GM12801 (cell line): Measurements from ENCODE around the gene PKNOX2.

Source experiments
- TF ChIP-seq, protein P1 (sequence below): IDR thresholded peaks from one replicate; pipeline ENCODE4 v1.5.1; 2011; ENCODE audit warnings: control low read depth; ENCODE audit not compliant: insufficient read length; ENCODE audit errors: extremely low read depth

Gene PKNOX2

DNA sequence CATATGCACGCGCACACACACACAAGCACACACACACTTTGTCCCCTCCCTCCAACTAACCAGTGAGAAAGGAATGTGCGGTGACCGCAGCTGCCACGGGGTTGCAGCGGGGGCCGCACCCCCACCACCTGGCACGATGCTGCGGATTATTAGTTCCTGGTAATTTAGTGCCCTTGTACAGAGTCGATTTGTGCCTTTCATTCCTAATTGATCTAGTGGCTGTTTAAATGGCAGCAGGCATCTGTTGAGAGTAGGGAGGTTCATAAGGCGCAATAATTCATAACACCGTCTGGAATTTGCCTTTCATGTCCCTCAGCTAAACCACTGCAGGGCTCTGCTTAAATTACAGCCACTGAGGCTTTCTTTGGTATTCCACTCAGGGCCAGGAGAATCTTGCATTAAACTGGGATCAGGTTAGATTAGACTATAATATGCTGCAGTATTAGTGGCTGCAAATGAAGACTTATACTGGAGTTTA lies 217.8 kb downstream of the PKNOX2 start:
- TF ChIP-seq, protein P1, sequence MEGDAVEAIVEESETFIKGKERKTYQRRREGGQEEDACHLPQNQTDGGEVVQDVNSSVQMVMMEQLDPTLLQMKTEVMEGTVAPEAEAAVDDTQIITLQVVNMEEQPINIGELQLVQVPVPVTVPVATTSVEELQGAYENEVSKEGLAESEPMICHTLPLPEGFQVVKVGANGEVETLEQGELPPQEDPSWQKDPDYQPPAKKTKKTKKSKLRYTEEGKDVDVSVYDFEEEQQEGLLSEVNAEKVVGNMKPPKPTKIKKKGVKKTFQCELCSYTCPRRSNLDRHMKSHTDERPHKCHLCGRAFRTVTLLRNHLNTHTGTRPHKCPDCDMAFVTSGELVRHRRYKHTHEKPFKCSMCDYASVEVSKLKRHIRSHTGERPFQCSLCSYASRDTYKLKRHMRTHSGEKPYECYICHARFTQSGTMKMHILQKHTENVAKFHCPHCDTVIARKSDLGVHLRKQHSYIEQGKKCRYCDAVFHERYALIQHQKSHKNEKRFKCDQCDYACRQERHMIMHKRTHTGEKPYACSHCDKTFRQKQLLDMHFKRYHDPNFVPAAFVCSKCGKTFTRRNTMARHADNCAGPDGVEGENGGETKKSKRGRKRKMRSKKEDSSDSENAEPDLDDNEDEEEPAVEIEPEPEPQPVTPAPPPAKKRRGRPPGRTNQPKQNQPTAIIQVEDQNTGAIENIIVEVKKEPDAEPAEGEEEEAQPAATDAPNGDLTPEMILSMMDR, result no peak

DNA sequence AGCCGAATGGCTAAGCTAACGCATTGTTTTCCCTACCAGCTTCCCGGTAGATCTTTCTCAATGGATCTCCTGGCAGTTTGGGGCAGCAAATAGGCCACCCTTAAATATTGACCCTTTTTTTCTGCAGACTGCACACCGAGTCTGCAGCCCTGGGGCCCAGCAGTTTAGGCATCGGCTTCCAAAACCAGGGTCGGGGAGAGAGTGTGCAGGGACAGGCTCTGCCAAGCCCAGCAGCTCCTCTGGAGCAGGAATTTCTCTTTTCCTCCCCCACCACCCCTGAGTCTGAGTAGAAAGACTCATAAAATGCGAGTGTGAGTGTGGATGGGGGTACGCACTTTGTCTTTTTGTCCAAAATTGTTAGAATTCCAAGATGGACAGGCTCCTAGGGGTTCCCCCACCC lies 218.3 kb downstream of the PKNOX2 start:
- TF ChIP-seq, protein P1, result no peak

DNA sequence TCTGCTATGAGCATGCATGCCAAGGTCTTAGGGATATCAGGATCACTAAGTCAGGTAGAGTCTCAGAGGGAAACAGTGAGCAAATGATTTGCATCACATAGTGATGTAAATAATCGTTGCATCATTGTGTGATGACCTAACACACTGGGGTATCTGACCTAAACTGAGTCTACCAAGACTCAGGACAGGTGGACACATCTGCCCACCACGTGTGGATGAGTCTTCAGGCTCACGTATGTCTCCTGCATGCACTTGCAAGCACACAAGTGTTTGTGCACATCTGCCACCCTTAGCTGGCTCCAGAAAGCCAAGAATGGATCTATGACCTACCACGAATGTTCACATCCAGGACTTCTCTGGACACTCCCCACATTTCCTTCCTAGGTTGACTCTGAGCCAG lies 220.3 kb downstream of the PKNOX2 start:
- TF ChIP-seq, protein P1, result no peak

DNA sequence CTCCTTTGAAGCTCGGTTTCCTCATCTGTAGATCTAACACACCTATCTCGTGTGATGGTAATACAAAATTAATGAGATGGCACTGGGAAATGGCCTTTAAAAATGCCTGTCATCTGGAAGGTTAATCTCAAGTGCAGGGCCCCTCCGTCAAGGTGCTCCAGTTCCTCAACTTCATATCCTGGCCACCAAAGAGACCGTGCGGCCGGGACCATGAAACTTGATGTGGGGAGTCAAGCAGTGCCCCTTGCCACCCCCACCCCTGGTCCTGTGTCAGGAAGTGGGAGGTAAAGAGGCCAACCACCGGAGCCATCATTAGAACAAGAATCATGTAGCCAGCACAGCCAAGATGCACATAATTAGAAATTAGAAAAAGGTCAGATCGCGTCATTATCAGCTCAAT lies 223.3 kb downstream of the PKNOX2 start:
- TF ChIP-seq, protein P1, result no peak

DNA sequence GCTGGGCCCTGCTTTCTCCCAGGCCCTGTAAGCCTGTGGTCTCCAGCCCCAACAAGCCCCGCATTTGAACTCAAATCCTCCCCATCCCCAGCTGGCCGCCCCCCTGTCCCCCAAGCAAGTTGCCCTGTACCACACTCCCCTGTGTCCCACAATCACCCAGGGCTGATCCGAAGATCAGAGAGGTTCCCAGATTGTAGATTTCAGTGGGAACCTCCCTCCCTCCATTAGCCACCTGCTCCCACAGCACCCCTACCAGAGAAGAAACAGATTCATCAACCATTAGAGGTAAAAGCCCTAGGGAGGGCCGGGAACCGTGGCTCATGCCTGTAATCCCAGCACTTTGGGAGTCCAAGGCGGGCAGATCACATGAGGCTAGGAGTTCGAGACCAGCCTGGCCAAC lies 224.1 kb downstream of the PKNOX2 start:
- TF ChIP-seq, protein P1, result no peak

DNA sequence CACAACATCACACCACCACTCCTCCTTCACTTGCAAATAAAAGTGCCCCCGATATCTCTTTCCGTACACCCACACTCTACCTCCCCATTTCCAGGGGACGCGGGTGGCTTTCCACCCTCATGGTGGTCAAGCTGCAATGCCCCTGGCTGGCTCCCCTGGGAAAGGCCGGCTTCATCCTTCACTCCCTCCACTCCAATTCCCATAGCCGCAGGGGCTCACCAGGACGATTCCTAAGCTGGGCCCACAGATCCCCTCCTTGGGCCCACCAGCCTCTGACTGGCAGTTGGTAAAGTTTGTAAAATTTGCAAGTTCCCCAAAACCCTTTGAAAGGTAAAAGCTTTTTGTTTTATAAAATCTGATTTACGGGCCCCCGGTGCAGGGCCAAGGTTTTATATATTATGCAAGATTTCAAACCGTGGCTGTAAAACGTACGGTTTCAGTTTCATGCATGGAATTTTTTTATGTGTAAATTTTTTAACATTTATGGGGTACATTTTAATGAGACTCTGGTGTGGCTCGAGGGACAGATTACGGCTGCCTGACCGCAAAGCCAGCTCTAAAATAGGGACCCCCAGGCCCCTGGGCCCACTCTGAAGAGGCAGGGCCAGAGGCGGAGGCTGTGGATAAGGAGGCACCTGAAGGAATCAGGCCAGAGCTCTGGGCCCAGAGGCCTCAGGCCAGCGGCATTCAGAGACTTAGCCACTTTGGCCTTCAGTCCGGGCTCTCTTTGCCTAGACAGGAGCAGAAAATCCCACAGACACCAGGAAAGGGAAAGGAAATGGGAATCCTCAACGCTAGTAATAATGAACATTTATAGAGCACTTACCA lies 225.0 kb downstream of the PKNOX2 start:
- TF ChIP-seq, protein P1, result no peak

DNA sequence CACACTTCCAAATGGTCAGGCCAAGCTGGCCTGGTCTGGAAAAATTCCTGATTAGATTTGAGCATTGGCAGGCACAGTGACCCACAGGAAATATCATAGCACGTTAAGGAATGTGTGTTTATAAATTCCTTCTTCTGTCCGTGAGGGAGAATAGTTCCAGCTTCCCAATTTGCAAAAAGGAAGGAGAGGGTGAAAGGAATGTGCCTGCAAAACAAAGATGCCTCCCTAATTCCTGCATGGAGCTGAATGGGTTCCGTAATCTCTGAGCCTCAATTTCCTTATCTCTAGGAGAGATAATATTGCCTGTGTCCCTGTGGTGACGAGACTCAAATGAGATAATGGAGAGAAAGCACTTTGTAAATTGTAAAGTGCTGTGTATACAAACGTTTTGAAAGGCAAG lies 226.4 kb downstream of the PKNOX2 start:
- TF ChIP-seq, protein P1, result no peak
